MM.1S (cell line): ENCODE results near the gene CACNA1I.

ENCODE experiments used
- DNase-seq: peaks from one replicate; pipeline ENCODE4 v3.0.0-alpha.2; 2015
- H2AFZ ChIP-seq: fragments of 300-600 bp; sonication (generic); 2 replicates; pipeline ENCODE4 v1.6.0; 2016; ENCODE audit warnings: antibody characterized with exemption, low read length
- H3F3A ChIP-seq: fragments of 300-600 bp; sonication (generic); 2 replicates; pipeline ENCODE4 v1.6.1; 2016; ENCODE audit warnings: mild to moderate bottlenecking, antibody characterized with exemption, low read length, moderate library complexity, mixed read lengths; ENCODE audit not compliant: insufficient read depth
- H3K27ac ChIP-seq: fragments of 300-600 bp; sonication (generic); 2 replicates; pipeline ENCODE4 v1.5.1; 2016; ENCODE audit warnings: mild to moderate bottlenecking, low read length
- H3K27me3 ChIP-seq: fragments of 300-600 bp; sonication (generic); replicated peaks from 2 replicates; pipeline ENCODE4 v1.6.0; 2016; ENCODE audit warnings: low read length; ENCODE audit not compliant: insufficient read depth
- H3K36me3 ChIP-seq: fragments of 300-600 bp; sonication (generic); replicated peaks from 2 replicates; pipeline ENCODE4 v1.6.1; 2016; ENCODE audit warnings: mild to moderate bottlenecking, low read length, mixed read lengths; ENCODE audit not compliant: insufficient read depth
- H3K4me1 ChIP-seq: fragments of 300-600 bp; sonication (generic); 2 replicates; pipeline ENCODE4 v1.6.1; 2016; ENCODE audit warnings: low read length, mixed read lengths
- H3K4me2 ChIP-seq: fragments of 300-600 bp; sonication (generic); 2 replicates; pipeline ENCODE4 v1.6.0; 2016; ENCODE audit warnings: low read depth, low read length
- H3K4me3 ChIP-seq: fragments of 300-600 bp; sonication (generic); 2 replicates; pipeline ENCODE4 v1.5.1; 2016; ENCODE audit warnings: low read length, mixed read lengths
- H3K79me2 ChIP-seq: fragments of 300-600 bp; sonication (generic); 2 replicates; pipeline ENCODE4 v1.6.1; 2016; ENCODE audit warnings: mixed run types, low read length, mixed read lengths
- H3K9ac ChIP-seq: fragments of 300-600 bp; sonication (generic); 2 replicates; pipeline ENCODE4 v1.6.1; 2016; ENCODE audit warnings: low read length, mixed read lengths
- H3K9me2 ChIP-seq: fragments of 300-600 bp; sonication (generic); replicated peaks from 2 replicates; pipeline ENCODE4 v1.6.1; 2016; ENCODE audit warnings: mild to moderate bottlenecking, low read length, mixed read lengths; ENCODE audit not compliant: insufficient read depth
- H3K9me3 ChIP-seq: fragments of 300-600 bp; sonication (generic); replicated peaks from 2 replicates; pipeline ENCODE4 v1.6.1; 2016; ENCODE audit warnings: mild to moderate bottlenecking, low read length, mixed read lengths; ENCODE audit not compliant: insufficient read depth
- H4K20me1 ChIP-seq: fragments of 300-600 bp; sonication (generic); 2 replicates; pipeline ENCODE4 v1.6.1; 2016; ENCODE audit warnings: mild to moderate bottlenecking, low read length, moderate library complexity, mixed read lengths; ENCODE audit not compliant: insufficient read depth
- EZH2 ChIP-seq: fragments of 300-600 bp; sonication (generic); optimal IDR thresholded peaks from 2 replicates; pipeline ENCODE3; 2017; ENCODE audit warnings: low read depth, mild to moderate bottlenecking, antibody characterized with exemption, low read length, mixed read lengths
- EZH2phosphoT487 ChIP-seq: fragments of 300-600 bp; sonication (generic); IDR thresholded peaks from 2 replicates; pipeline ENCODE4 v1.6.1; 2018; ENCODE audit warnings: antibody characterized with exemption, low read length
- TF ChIP-seq, protein P1 (sequence below): fragments of 300-600 bp; sonication (generic); IDR thresholded peaks from 2 replicates; pipeline ENCODE4 v1.5.1; 2016; ENCODE audit warnings: antibody characterized with exemption, low read length, mixed read lengths

Gene CACNA1I

DNA sequence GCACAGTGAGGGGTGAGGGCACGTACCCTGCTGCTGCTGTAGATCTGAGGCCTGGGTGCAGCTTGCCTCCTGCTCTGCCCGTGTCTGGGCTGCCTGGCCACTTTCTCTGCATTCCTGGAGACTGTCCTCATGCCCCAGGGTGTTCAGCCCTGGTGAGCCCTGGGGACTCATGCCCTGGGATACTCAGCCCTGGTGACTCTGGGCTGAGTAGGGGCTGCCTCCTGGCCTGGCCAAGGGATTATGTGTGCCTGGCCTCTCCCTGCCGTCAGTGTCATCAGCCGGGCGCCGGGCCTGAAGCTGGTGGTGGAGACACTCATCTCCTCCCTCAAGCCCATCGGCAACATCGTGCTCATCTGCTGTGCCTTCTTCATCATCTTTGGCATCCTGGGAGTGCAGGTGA, 94.7 kb downstream of the CACNA1I start:
- Histone ChIP-seq H3K9ac (no peak overlapping the region), H2AFZ (no peak overlapping the region), H3K27ac (no peak overlapping the region), H3K79me2 (no peaks in the 10 kb centered on the region), H3K4me2 (no peak overlapping the region), H3K36me3 (no peaks in the 10 kb centered on the region), H4K20me1 (no peaks in the 10 kb centered on the region), H3K4me1 (0 out of 2 replicates have a peak, but pooled peaks cover 3% of the 10 kb centered on the region), H3K9me3 (no peaks in the 10 kb centered on the region), H3F3A (no peaks in the 10 kb centered on the region), H3K4me3 (no peak overlapping the region), H3K27me3 (peaks cover 85% of the 10 kb centered on the region), H3K9me2 (no peaks in the 10 kb centered on the region)
- TF ChIP-seq EZH2phosphoT487 (no peak), EZH2 (no peak)
- TF ChIP-seq, protein P1, sequence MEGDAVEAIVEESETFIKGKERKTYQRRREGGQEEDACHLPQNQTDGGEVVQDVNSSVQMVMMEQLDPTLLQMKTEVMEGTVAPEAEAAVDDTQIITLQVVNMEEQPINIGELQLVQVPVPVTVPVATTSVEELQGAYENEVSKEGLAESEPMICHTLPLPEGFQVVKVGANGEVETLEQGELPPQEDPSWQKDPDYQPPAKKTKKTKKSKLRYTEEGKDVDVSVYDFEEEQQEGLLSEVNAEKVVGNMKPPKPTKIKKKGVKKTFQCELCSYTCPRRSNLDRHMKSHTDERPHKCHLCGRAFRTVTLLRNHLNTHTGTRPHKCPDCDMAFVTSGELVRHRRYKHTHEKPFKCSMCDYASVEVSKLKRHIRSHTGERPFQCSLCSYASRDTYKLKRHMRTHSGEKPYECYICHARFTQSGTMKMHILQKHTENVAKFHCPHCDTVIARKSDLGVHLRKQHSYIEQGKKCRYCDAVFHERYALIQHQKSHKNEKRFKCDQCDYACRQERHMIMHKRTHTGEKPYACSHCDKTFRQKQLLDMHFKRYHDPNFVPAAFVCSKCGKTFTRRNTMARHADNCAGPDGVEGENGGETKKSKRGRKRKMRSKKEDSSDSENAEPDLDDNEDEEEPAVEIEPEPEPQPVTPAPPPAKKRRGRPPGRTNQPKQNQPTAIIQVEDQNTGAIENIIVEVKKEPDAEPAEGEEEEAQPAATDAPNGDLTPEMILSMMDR: no peak
- no peak for DNase-seq

DNA sequence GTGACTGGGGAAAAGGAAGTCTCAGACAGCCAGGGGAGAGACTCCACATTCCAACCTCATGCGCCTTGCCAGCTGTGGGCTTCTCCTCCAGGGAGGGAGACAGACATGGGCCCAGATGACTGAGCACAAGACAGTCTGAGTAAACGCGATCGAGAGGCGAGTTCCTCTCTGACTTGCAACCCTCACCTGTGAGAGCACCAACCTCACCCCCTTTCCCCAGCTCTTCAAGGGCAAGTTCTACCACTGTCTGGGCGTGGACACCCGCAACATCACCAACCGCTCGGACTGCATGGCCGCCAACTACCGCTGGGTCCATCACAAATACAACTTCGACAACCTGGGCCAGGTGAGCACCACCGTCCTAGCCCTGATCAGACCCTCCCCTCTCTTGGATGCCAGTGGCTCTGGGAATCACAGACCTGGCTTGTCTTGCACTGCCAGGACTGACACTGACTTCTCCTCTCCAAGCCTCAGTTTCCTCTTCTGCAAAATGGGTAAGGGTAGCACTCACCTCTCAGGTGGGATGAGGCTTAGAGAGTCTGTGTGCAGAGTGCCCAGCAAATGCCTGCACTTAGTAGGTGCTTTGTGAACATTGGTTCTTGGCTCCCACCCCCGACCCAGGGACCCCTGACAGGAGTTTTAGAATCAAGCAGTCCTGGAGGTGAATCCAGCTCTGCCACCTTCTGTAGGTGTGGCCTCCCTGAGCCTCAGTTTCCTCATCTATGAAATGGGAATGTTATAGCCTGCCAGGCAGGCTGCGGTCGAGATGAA, 95.3 kb downstream of the CACNA1I start:
- Histone ChIP-seq H3K4me2 (no peak overlapping the region), H3K9me2 (no peaks in the 10 kb centered on the region)

DNA sequence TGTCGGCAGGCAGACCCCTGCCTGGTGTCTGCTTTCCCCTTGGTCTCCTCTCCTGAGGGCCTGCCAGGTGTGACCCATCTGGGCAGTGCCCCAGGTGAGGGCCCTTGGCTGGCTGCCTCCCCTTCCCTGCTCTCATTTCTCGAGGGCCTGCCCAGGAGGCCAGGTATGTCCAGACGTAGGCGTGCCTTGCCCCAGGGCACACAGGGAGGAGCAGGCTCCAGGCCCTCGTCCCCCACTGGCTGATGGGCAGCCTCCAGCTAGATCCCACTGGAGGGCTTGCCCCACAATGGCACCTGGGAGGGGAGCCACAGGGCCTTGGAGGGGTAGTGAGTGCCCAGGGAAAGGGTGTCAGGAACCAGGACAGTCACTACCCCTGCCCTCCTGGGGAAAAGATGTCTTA, 95.9 kb downstream of the CACNA1I start:
- Histone ChIP-seq H3K36me3 (no peaks in the 10 kb centered on the region), H2AFZ (no peak overlapping the region), H3K9me2 (no peaks in the 10 kb centered on the region), H3F3A (no peaks in the 10 kb centered on the region), H3K27me3 (peaks cover 85% of the 10 kb centered on the region), H3K4me2 (no peak overlapping the region), H3K27ac (no peak overlapping the region), H3K4me3 (no peak overlapping the region), H3K9me3 (no peaks in the 10 kb centered on the region), H3K4me1 (0 out of 2 replicates have a peak, but pooled peaks cover 3% of the 10 kb centered on the region), H3K79me2 (no peaks in the 10 kb centered on the region), H3K9ac (no peak overlapping the region), H4K20me1 (no peaks in the 10 kb centered on the region)
- no peak for DNase-seq
- TF ChIP-seq EZH2: no peak

More for the DNA sequence above, 95.3 kb downstream of the CACNA1I start:
- Histone ChIP-seq H3K27me3 (peaks cover 85% of the 10 kb centered on the region), H3K27ac (no peak overlapping the region), H3K79me2 (no peaks in the 10 kb centered on the region), H2AFZ (no peak overlapping the region), H3F3A (no peaks in the 10 kb centered on the region), H3K9me3 (no peaks in the 10 kb centered on the region), H3K4me3 (no peak overlapping the region), H3K36me3 (no peaks in the 10 kb centered on the region), H4K20me1 (no peaks in the 10 kb centered on the region), H3K4me1 (0 out of 2 replicates have a peak, but pooled peaks cover 3% of the 10 kb centered on the region), H3K9ac (no peak overlapping the region)
- DNase-seq: no peak
- TF ChIP-seq EZH2 (no peak), EZH2phosphoT487 (no peak)
- TF ChIP-seq, protein P1: no peak

DNA sequence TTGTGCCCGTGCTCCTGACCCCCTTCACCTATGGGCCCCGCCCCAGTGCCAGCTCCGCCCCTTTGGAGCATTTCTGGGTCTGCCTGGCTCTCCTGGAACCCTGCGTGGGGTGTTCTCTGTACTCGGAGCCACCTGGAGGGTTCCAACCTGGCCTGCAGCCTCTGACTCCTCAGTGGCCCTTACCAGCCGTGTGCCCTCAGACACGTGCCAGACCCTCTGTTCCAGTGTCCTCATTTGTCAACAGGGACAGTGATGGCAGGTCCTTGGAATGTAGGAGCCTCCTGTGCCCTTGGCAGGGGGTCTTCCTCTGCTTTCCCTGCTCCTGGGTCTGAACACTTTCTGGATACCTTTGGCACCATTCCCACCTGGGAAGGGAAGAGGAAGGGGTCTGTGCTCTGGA, 96.4 kb downstream of the CACNA1I start:
- Histone ChIP-seq H3K9me2 (no peaks in the 10 kb centered on the region), H3K4me3 (no peak overlapping the region), H2AFZ (no peak overlapping the region), H4K20me1 (no peaks in the 10 kb centered on the region), H3K36me3 (no peaks in the 10 kb centered on the region), H3K27ac (no peak overlapping the region), H3K4me2 (no peak overlapping the region), H3F3A (no peaks in the 10 kb centered on the region), H3K27me3 (peaks cover 85% of the 10 kb centered on the region), H3K9me3 (no peaks in the 10 kb centered on the region), H3K79me2 (no peaks in the 10 kb centered on the region), H3K4me1 (0 out of 2 replicates have a peak, but pooled peaks cover 3% of the 10 kb centered on the region), H3K9ac (no peak overlapping the region)
- TF ChIP-seq, protein P1: no peak
- TF ChIP-seq EZH2phosphoT487: no peak
- no peak for DNase-seq
